MCF 10A (cell line): ENCODE data around the gene RPS6KA1. TPM values are rescaled to one million over a fixed set of nuclear protein-coding genes. Genes with fewer than 3 reads are reported as not detected.

Experiments used
- BruUV-seq: library from RNA; stranded (reverse); fragments of 400-500 nt; replicated peaks from 2 replicates; lab custom pipeline; 2021; lab: Mats Ljungman, UMichigan
- CTCF ChIA-PET: fragments of 300-600 bp; sonication (Branson Sonifier 250); formaldehyde crosslinking; extraction: SDS; loops from one replicate; lab custom pipeline; 2021; ENCODE audit warnings: antibody characterized with exemption, inconsistent platforms; lab: Yijun Ruan, JAX
- POLR2A ChIA-PET: fragments of 300-600, 350-650 bp; sonication (Branson Sonifier 250); formaldehyde crosslinking; extraction: SDS; loops from one replicate; lab custom pipeline; 2020; ENCODE audit warnings: antibody characterized with exemption, inconsistent platforms; lab: Yijun Ruan, JAX
- DNase-seq: peaks from one replicate; pipeline ENCODE4 v3.0.0-alpha.2; 2018; ENCODE audit not compliant: unreplicated experiment
- H3K27ac Mint-ChIP-seq: one replicate; pipeline ENCODE4 v1.8.0; 2022; ENCODE audit warnings: mild to moderate bottlenecking, low read depth, mixed read lengths; ENCODE audit not compliant: unreplicated experiment
- H3K27me3 Mint-ChIP-seq: one replicate; pipeline ENCODE4 v1.8.0; 2022; ENCODE audit warnings: mixed read lengths; ENCODE audit not compliant: insufficient read depth, unreplicated experiment
- H3K36me3 Mint-ChIP-seq: one replicate; pipeline ENCODE4 v1.8.0; 2022; ENCODE audit warnings: mild to moderate bottlenecking, moderate library complexity, mixed read lengths; ENCODE audit not compliant: insufficient read depth, unreplicated experiment
- H3K4me1 Mint-ChIP-seq: one replicate; pipeline ENCODE4 v1.8.0; 2022; ENCODE audit warnings: mixed read lengths; ENCODE audit not compliant: insufficient read depth, unreplicated experiment
- H3K4me3 Mint-ChIP-seq: one replicate; pipeline ENCODE4 v1.8.0; 2022; ENCODE audit warnings: mild to moderate bottlenecking, moderate library complexity, mixed read lengths; ENCODE audit not compliant: unreplicated experiment
- H3K9me3 Mint-ChIP-seq: one replicate; pipeline ENCODE4 v1.8.0; 2022; ENCODE audit warnings: mixed read lengths; ENCODE audit not compliant: unreplicated experiment
- CTCF ChIP-seq: fragments of 200-600 bp; IDR thresholded peaks from one replicate; pipeline ENCODE4 v1.8.0; 2022; ENCODE audit warnings: antibody characterized with exemption, mild to moderate bottlenecking; ENCODE audit not compliant: unreplicated experiment
- intact Hi-C: fragments of 100-400 bp; cut with micrococcal nuclease; formaldehyde crosslinking; loops from 2 replicates; pipeline ENCODE4 v1.14.1; 2022
- total RNA-seq: library from RNA; stranded (reverse); gene quantifications from 2 replicates; pipeline ENCODE4 v1.2.3, GENCODE V29; 2022

Gene RPS6KA1
- total RNA-seq, 1 experiment from 2014 or later, result 43.9 TPM

GRCh38 chr1:26579681-26580111 lies 50.1 kb downstream of the RPS6KA1 start:
- H3K4me3 Mint-ChIP-seq, result no peak overlapping the region
- no peak for DNase-seq
- H3K27ac Mint-ChIP-seq, result no peak overlapping the region
- ChIA-PET POLR2A (no interaction called here), CTCF (interaction anchor here (0.6 to 0.8 kb wide), 2 partner anchors 26 to 605 kb away, joined by 3 to 6 read pairs; no protein-coding TSS in a partner anchor)
- no peaks in the 10 kb centered on the region for H3K27me3 Mint-ChIP-seq
- no peak for TF ChIP-seq CTCF
- peaks cover 10% of the 10 kb centered on the region for H3K36me3 Mint-ChIP-seq
- BruUV-seq, result no TSS peak
- H3K9me3 Mint-ChIP-seq, result no peaks in the 10 kb centered on the region
- H3K4me1 Mint-ChIP-seq, result peaks cover 5% of the 10 kb centered on the region
- intact Hi-C loops, result no loop called here

- peaks cover 5% of the 10 kb centered on the region for H3K4me1 Mint-ChIP-seq
- no peaks in the 10 kb centered on the region for H3K27me3 Mint-ChIP-seq
- H3K27ac Mint-ChIP-seq, result no peak overlapping the region
- BruUV-seq, result no TSS peak
- ChIA-PET CTCF (no interaction called here), POLR2A (interaction anchor here (0.8 kb wide), 1 partner anchor 10 kb away, joined by 3 read pairs; no protein-coding TSS in a partner anchor)
- no peaks in the 10 kb centered on the region for H3K9me3 Mint-ChIP-seq
- H3K36me3 Mint-ChIP-seq, result peaks cover 6% of the 10 kb centered on the region
- DNase-seq, result no peak
- intact Hi-C loops, result no loop called here
- no peak overlapping the region for H3K4me3 Mint-ChIP-seq
- TF ChIP-seq CTCF, result no peak
These were observed 50.6 kb downstream of the RPS6KA1 start for GRCh38 chr1:26580116-26580515.

GRCh38 chr1:26581287-26581651 lies 51.7 kb downstream of the RPS6KA1 start:
- peaks cover 5% of the 10 kb centered on the region for H3K4me1 Mint-ChIP-seq
- H3K4me3 Mint-ChIP-seq, result no peak overlapping the region
- no peak for DNase-seq
- H3K36me3 Mint-ChIP-seq, result peaks cover 5% of the 10 kb centered on the region
- no TSS peak for BruUV-seq
- no peak for TF ChIP-seq CTCF
- CTCF ChIA-PET, result no interaction called here
- no peaks in the 10 kb centered on the region for H3K27me3 Mint-ChIP-seq
- POLR2A ChIA-PET, result no interaction called here
- no peaks in the 10 kb centered on the region for H3K9me3 Mint-ChIP-seq
- intact Hi-C loops, result no loop called here
- H3K27ac Mint-ChIP-seq, result no peak overlapping the region

GRCh38 chr1:26582053-26582835 lies 52.7 kb downstream of the RPS6KA1 start:
- Mint-ChIP-seq H3K36me3 (peaks cover 5% of the 10 kb centered on the region), H3K27me3 (no peaks in the 10 kb centered on the region), H3K27ac (no peak overlapping the region), H3K4me1 (peaks cover 5% of the 10 kb centered on the region), H3K9me3 (no peaks in the 10 kb centered on the region), H3K4me3 (no peak overlapping the region)
- DNase-seq, result no peak
- no peak for TF ChIP-seq CTCF
- POLR2A ChIA-PET, result interaction anchor here (0.7 to 1.0 kb wide), 2 partner anchors 147 to 150 kb away, joined by 3 read pairs; partner anchors contain the start of gene DHDDS
- intact Hi-C loops, result no loop called here
- no TSS peak for BruUV-seq
- CTCF ChIA-PET, result interaction anchor here (0.8 to 1.1 kb wide), 2 partner anchors 208 to 229 kb away, joined by 3 read pairs; no protein-coding TSS in a partner anchor
